A673 (cell line): Measurements from ENCODE around the gene PAPOLB. TPM values are rescaled to one million over a fixed set of nuclear protein-coding genes. Genes with fewer than 3 reads are reported as not detected.
"Not testable (repeated sequence)": the region's sequence is repeated elsewhere in the genome, so short reads cannot be mapped to it uniquely, and the experiment has no call there.

ENCODE experiments used
- BruUV-seq: library from RNA; stranded (reverse); fragments of 400-500 nt; replicated peaks from 2 replicates; lab custom pipeline; 2021; lab: Mats Ljungman, UMichigan
- CTCF ChIA-PET: fragments of 300-600 bp; sonication (Branson Sonifier 250); formaldehyde crosslinking; loops from one replicate; lab custom pipeline; 2022; ENCODE audit warnings: antibody characterized with exemption; lab: Charles Lee
- POLR2A ChIA-PET: fragments of 300-600 bp; sonication (Branson Sonifier 250); formaldehyde crosslinking; loops from one replicate; lab custom pipeline; 2022; ENCODE audit warnings: antibody characterized with exemption; ENCODE audit not compliant: low non-redundant PET; lab: Charles Lee
- DNase-seq: peaks from one replicate; pipeline ENCODE4 v3.0.0-alpha.2; 2015; ENCODE audit warnings: low spot score
- H3K27ac ChIP-seq: fragments of 200-600 bp; sonication (generic); 2 replicates; pipeline ENCODE4 v1.5.1; 2016; ENCODE audit warnings: mixed run types, low read depth, mild to moderate bottlenecking, mixed read lengths, antibody characterized with exemption, low read length; ENCODE audit not compliant: poor library complexity, severe bottlenecking
- H3K27me3 ChIP-seq: fragments of 200-600 bp; sonication (generic); replicated peaks from 2 replicates; pipeline ENCODE4 v1.6.1; 2017; ENCODE audit warnings: mixed run types, low read depth, mild to moderate bottlenecking, mixed read lengths, antibody characterized with exemption, low read length; ENCODE audit not compliant: insufficient read depth, poor library complexity
- H3K36me3 ChIP-seq: fragments of 200-600 bp; sonication (generic); 2 replicates; pipeline ENCODE4 v1.6.1; 2016; ENCODE audit warnings: mixed run types, mild to moderate bottlenecking, mixed read lengths, antibody characterized with exemption, low read length; ENCODE audit not compliant: insufficient read depth, poor library complexity, severe bottlenecking
- H3K4me1 ChIP-seq: fragments of 200-600 bp; sonication (generic); 2 replicates; pipeline ENCODE4 v1.6.1; 2017; ENCODE audit warnings: mixed run types, mild to moderate bottlenecking, mixed read lengths, antibody characterized with exemption, low read length; ENCODE audit not compliant: insufficient read depth, poor library complexity, severe bottlenecking
- H3K4me3 ChIP-seq: fragments of 200-600 bp; sonication (generic); 2 replicates; pipeline ENCODE4 v1.5.1; 2016; ENCODE audit warnings: low read depth, mixed run types, mild to moderate bottlenecking, mixed read lengths, low read length; ENCODE audit not compliant: poor library complexity, severe bottlenecking
- H3K9me3 ChIP-seq: fragments of 200-600 bp; sonication (generic); 2 replicates; pipeline ENCODE4 v1.6.1; 2016; ENCODE audit warnings: mixed run types, low read depth, mild to moderate bottlenecking, mixed read lengths, antibody characterized with exemption, low read length; ENCODE audit not compliant: poor library complexity, severe bottlenecking
- CTCF ChIP-seq: fragments of 300-800, 200-600 bp; sonication (generic); conservative IDR thresholded peaks from 2 replicates; pipeline ENCODE4 v1.5.1; 2017; ENCODE audit warnings: low read depth, mild to moderate bottlenecking, antibody characterized with exemption, low read length, moderate library complexity, mixed read lengths
- EZH2 ChIP-seq: fragments of 200-600 bp; sonication (generic); IDR thresholded peaks from 2 replicates; pipeline ENCODE4 v1.6.1; 2017; ENCODE audit warnings: borderline replicate concordance, low read depth, mild to moderate bottlenecking, mixed read lengths, antibody characterized with exemption, low read length; ENCODE audit not compliant: poor library complexity, severe bottlenecking
- intact Hi-C: fragments of 100-400 bp; cut with micrococcal nuclease; formaldehyde crosslinking; loops from one replicate; pipeline ENCODE4 v1.10.0; 2022; ENCODE audit not compliant: unreplicated experiment
- total RNA-seq: library from RNA; stranded (reverse); gene quantifications from 2 replicates; pipeline ENCODE4 v1.2.3, GENCODE V29; 2021

Gene PAPOLB
- total RNA-seq, 1 experiment from 2014 or later = 0.17 TPM

GRCh38 chr7:4894482-4894881 is 32.7 kb upstream of the PAPOLB start:
- DNase-seq = no peak
- H3K4me3 ChIP-seq = no peak overlapping the region
- H3K9me3 ChIP-seq = no peaks in the 10 kb centered on the region
- no TSS peak for BruUV-seq
- H3K27ac ChIP-seq = no peak overlapping the region
- H3K27me3 ChIP-seq = no peaks in the 10 kb centered on the region
- H3K4me1 ChIP-seq = no peaks in the 10 kb centered on the region
- POLR2A ChIA-PET = no interaction called here
- no peak for TF ChIP-seq CTCF
- TF ChIP-seq EZH2 = no peak
- CTCF ChIA-PET = interaction anchor here (1.2 kb wide), 1 partner anchor 11 kb away, joined by 4 read pairs; the partner anchor contains the start of gene RADIL
- intact Hi-C loops = no loop called here
- H3K36me3 ChIP-seq = no peaks in the 10 kb centered on the region

GRCh38 chr7:4893929-4894475 is 32.2 kb upstream of the PAPOLB start:
- Histone ChIP-seq H3K4me1 (no peaks in the 10 kb centered on the region), H3K36me3 (no peaks in the 10 kb centered on the region), H3K4me3 (no peak overlapping the region), H3K27ac (no peak overlapping the region), H3K9me3 (no peaks in the 10 kb centered on the region), H3K27me3 (no peaks in the 10 kb centered on the region)
- TF ChIP-seq EZH2 (no peak), CTCF (no peak)
- DNase-seq = no peak
- ChIA-PET CTCF (interaction anchor here (1.2 kb wide), 1 partner anchor 10 kb away, joined by 4 read pairs; the partner anchor contains the start of gene RADIL), POLR2A (no interaction called here)
- no TSS peak for BruUV-seq
- intact Hi-C loops = no loop called here

GRCh38 chr7:4893188-4893587 is 31.4 kb upstream of the PAPOLB start:
- H3K27me3 ChIP-seq, H3K36me3 ChIP-seq, intact Hi-C loops, H3K4me3 ChIP-seq, H3K27ac ChIP-seq, POLR2A ChIA-PET, BruUV-seq, H3K9me3 ChIP-seq, CTCF ChIA-PET, DNase-seq, H3K4me1 ChIP-seq: not testable (repeated sequence)

GRCh38 chr7:4891522-4891921 is 29.7 kb upstream of the PAPOLB start:
- H3K4me1 ChIP-seq, H3K9me3 ChIP-seq, H3K27me3 ChIP-seq, H3K36me3 ChIP-seq, POLR2A ChIA-PET, BruUV-seq, DNase-seq, H3K27ac ChIP-seq, intact Hi-C loops, H3K4me3 ChIP-seq: not testable (repeated sequence)
- CTCF ChIA-PET = interaction anchor here (0.7 kb wide), 1 partner anchor 24 kb away, joined by 3 read pairs; no protein-coding TSS in a partner anchor
